ENCODE data around the gene CELF1. TPM values are rescaled to one million over a fixed set of nuclear protein-coding genes. Genes with fewer than 3 reads are reported as not detected.
A peak's percentile ranks its signal among the peaks of the same experiment; 100 is the strongest.

Gene CELF1
- total and polyA plus RNA-seq, 10 of the 15 experiments (the other 5 are each of a cell fraction or from before 2014, with no cell fraction given) = 35.3 to 128 (median 85.7) TPM

- Histone ChIP-seq H3K79me2 (ENCODE audit: control insufficient read depth, insufficient read depth, low read length) (peaks cover 94% of the 10 kb centered on the region), H3K9me3 (replicated peaks; ENCODE audit: control insufficient read depth, insufficient read depth, low read length) (no peaks in the 10 kb centered on the region), H3K27ac (ENCODE audit: control insufficient read depth, insufficient read depth) (peak overlapping the region; percentile 37), H3K4me3 (peak overlapping the region; percentile 29; the same call in 1 of the 2 replicates), H2AFZ (ENCODE audit: control insufficient read depth, low read depth, low read length) (no peak overlapping the region), H4K20me1 (ENCODE audit: control insufficient read depth, insufficient read depth) (no peaks in the 10 kb centered on the region; the same call in 1 of the 2 replicates), H3K36me3 (ENCODE audit: control insufficient read depth in 2 of 2, insufficient read depth in 2 of 2, low read length in 1 of 2) (peaks cover 2 to 4% of the 10 kb centered on the region in 2 experiments; a peak in 3 of 4 replicates), H3K4me2 (ENCODE audit: control insufficient read depth, insufficient read depth) (peak overlapping the region; percentile 60), H3K27me3 (replicated peaks in 1 of 2; ENCODE audit: control insufficient read depth in 2 of 2, insufficient read depth in 2 of 2, low read length in 1 of 2) (no peaks in the 10 kb centered on the region), H3K4me1 (ENCODE audit: control insufficient read depth, insufficient read depth, low read length) (peaks cover 47% of the 10 kb centered on the region), H3K9ac (ENCODE audit: control insufficient read depth, insufficient read depth, low read length) (peak overlapping the region; percentile 7; the same call in 1 of the 2 replicates)
- ChIA-PET RAD21 (ENCODE audit: unreplicated experiment) (interaction anchor here (0.6 to 2.4 kb wide), 7 partner anchors 8 to 37 kb away, joined by 3 to 13 read pairs (median 4); no protein-coding TSS in a partner anchor), SMC1A (ENCODE audit: uncharacterized antibody, unreplicated experiment) (interaction anchor here (0.7 to 5.9 kb wide), 10 partner anchors 8 to 50 kb away, joined by 3 to 66 read pairs (median 4); no protein-coding TSS in a partner anchor), POLR2A (interaction anchor here (0.7 to 4.7 kb wide), 5 partner anchors 12 to 43 kb away, joined by 3 to 46 read pairs (median 9); partner anchors contain the start of gene CELF1), CTCF (interaction anchor here (0.6 to 2.6 kb wide), 4 partner anchors 10 to 26 kb away, joined by 3 to 6 read pairs (median 4); no protein-coding TSS in a partner anchor)
- intact Hi-C loops (cut with micrococcal nuclease; ENCODE audit: unreplicated experiment) (no loop called here), in situ Hi-C loops (cut with MboI) (no loop called here)
- ATAC-seq (peak; percentile 85), DNase-seq (ENCODE audit: low read depth, low spot score) (no peak), FAIRE-seq (peak; percentile 79)
- BruUV-seq (replicated peaks) = no TSS peak
- TF ChIP-seq JUNB (IDR thresholded peaks at IDR 0.05) (peak; percentile 49; the same call in 1 of the 2 replicates), ATF2 (IDR thresholded peaks at IDR 0.05; ENCODE audit: low read length) (0 out of 2 replicates have a peak, but pooled peaks have one; percentile 33), IRF3 (IDR thresholded peaks at IDR 0.05) (no peak), SREBF2 (IDR thresholded peaks at IDR 0.05; ENCODE audit: low read length) (no peak), CREM (IDR thresholded peaks at IDR 0.05; ENCODE audit: low read depth) (0 out of 2 replicates have a peak, but pooled peaks have one; percentile 3), IRF5 (IDR thresholded peaks at IDR 0.05; ENCODE audit: borderline replicate concordance) (no peak), IRF4 (IDR thresholded peaks at IDR 0.05; ENCODE audit: low read depth, low read length) (no peak), IKZF2 (IDR thresholded peaks at IDR 0.05) (0 out of 4 replicates have a peak, but pooled peaks of 1 of the 2 experiments have one; percentile 12), CBFB (IDR thresholded peaks at IDR 0.05; ENCODE audit: low read depth) (no peak), NFIC (IDR thresholded peaks at IDR 0.05; ENCODE audit: low read depth, low read length) (peak; percentile 34; the same call in 1 of the 2 replicates), CBX3 (IDR thresholded peaks at IDR 0.05; ENCODE audit: borderline replicate concordance, low read depth) (no peak), CREB1 (IDR thresholded peaks at IDR 0.05; ENCODE audit: low read depth) (0 out of 2 replicates have a peak, but pooled peaks have one; percentile 27), FOXM1 (IDR thresholded peaks at IDR 0.05; ENCODE audit: low read depth, low read length) (0 out of 2 replicates have a peak, but pooled peaks have one; percentile 40), CHD4 (IDR thresholded peaks at IDR 0.05) (no peak), EED (IDR thresholded peaks at IDR 0.05; ENCODE audit: low read depth) (0 out of 2 replicates have a peak, but pooled peaks have one; percentile 29), POU2F2 (IDR thresholded peaks at IDR 0.05; ENCODE audit: borderline replicate concordance, low read depth, low read length) (0 out of 3 replicates have a peak, but pooled peaks have one; percentile 5), RUNX3 (IDR thresholded peaks at IDR 0.05; ENCODE audit: low read length) (0 out of 2 replicates have a peak, but pooled peaks have one; percentile 0), SMARCA5 (IDR thresholded peaks at IDR 0.05) (no peak), BHLHE40 (IDR thresholded peaks at IDR 0.05; ENCODE audit: borderline replicate concordance in 1 of 2, low read depth in 2 of 2, low read length in 1 of 2) (peak in 1 of 2 experiments; percentile 10; a peak in 1 of 4 replicates)
- 6% methylated on average over 3 of the region's 3 CpGs for WGBS (ENCODE audit: insufficient coverage, insufficient replicate concordance, low lambda C conversion rate, missing lambda C conversion rate)
Observed at GRCh38 chr11:47523490-47524225, 29.3 kb downstream of the CELF1 start.
